SK-N-MC (cell line): ENCODE results near the gene CASZ1.

Experiments used
- EZH2 ChIP-seq: fragments of 200-600 bp; sonication (generic); IDR thresholded peaks from one replicate; pipeline ENCODE4 v1.6.1; 2017; ENCODE audit warnings: antibody characterized with exemption
- POLR2AphosphoS5 ChIP-seq: IDR thresholded peaks from 2 replicates; pipeline ENCODE4 v1.6.1; 2012; ENCODE audit warnings: mild to moderate bottlenecking, low read depth, low read length, borderline replicate concordance

DNA sequence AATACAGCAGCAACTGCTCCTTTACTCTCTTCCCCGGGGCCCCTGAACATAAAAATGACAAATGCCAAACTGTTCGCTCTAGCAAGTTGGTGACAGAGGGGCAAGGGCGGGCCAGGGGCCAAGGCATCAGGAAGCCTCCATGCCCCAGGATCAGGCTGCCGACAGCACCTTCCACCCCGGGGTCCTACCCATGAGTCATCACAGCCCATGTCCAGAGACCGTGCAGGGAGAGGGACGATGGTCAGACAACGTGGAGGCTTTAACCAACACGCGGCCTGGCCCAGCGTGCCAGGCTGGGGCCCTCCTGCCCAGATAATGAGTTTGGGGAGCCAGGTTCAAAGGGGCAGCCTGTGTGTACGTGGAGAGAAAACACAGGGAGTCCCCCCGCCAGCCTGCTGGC, 90.5 kb downstream of the CASZ1 start:
- TF ChIP-seq EZH2 = no peak
- TF ChIP-seq POLR2AphosphoS5 = no peak
